DND-41 (cell line): ENCODE measurements around the gene SOX4.

Experiments
- CTCF ChIP-seq: IDR thresholded peaks from 2 replicates; pipeline ENCODE4 v1.5.1; 2012; ENCODE audit warnings: borderline replicate concordance, low read length, moderate library complexity, mild to moderate bottlenecking; ENCODE audit not compliant: poor library complexity, severe bottlenecking; ENCODE audit errors: extremely low read depth
- EZH2 ChIP-seq: IDR thresholded peaks from 3 replicates; pipeline ENCODE4 v1.6.1; 2012; ENCODE audit warnings: borderline replicate concordance, low read depth, mild to moderate bottlenecking, moderate library complexity, low read length, inconsistent platforms; ENCODE audit not compliant: severe bottlenecking

- TF ChIP-seq CTCF (no peak), EZH2 (no peak)
Measured at GRCh38 chr6:21593927-21594415, 420 bp downstream of the SOX4 start.
